Body of pancreas (tissue), 4 donors: ENCODE data around the gene MOGAT1. TPM values are rescaled to one million over a fixed set of nuclear protein-coding genes. Genes with fewer than 3 reads are reported as not detected.

Experiments
- ATAC-seq: fragments of 150-250 bp; one replicate; pipeline ENCODE4 v1.9.1; 2016
- DNase-seq, 4 donors: peaks; one replicate each; pipeline ENCODE4 v3.0.0-alpha.2; 2019
- H3K27ac ChIP-seq, 4 donors: fragments of 200-600 bp; sonication (generic); 1 replicate in 3 of 4; 2 replicates in 1 of 4; pipeline versions ENCODE4 v1.5.1 to v1.6.1; 2016 to 2019; ENCODE audit warnings: mild to moderate bottlenecking in 1 of 4, mixed read lengths in 1 of 4, moderate library complexity in 1 of 4
- H3K27me3 ChIP-seq, 2 donors: fragments of 200-600 bp; sonication (generic); one replicate each; pipeline ENCODE4 v1.6.0; 2016; ENCODE audit warnings: mild to moderate bottlenecking in 1 of 2
- H3K36me3 ChIP-seq, 2 donors: fragments of 200-600 bp; sonication (generic); replicated peaks in 1 of 2; 2 replicates each; pipeline ENCODE4 v1.5.1; 2016; ENCODE audit warnings: low read depth in 2 of 2; ENCODE audit not compliant: insufficient read depth in 1 of 2
- H3K4me1 ChIP-seq: fragments of 200-600 bp; sonication (generic); one replicate; pipeline ENCODE4 v1.6.0; 2016
- H3K4me3 ChIP-seq, 2 donors: fragments of 200-600 bp; sonication (generic); 1 replicate in 1 of 2; 2 replicates in 1 of 2; pipeline ENCODE4 v1.5.1; 2016 to 2019
- H3K9me3 ChIP-seq, 3 donors: fragments of 200-600 bp; sonication (generic); 1 replicate in 2 of 3; 2 replicates in 1 of 3; pipeline ENCODE4 v1.5.1; 2016
- CTCF ChIP-seq, 7 experiments: fragments of 450-650 bp in 4 of 7; fragments of 200-600 bp in 3 of 7; sonication (generic) in 3 of 7; IDR thresholded peaks; one replicate each; pipeline ENCODE4 v1.5.1; 2016 to 2019; ENCODE audit warnings: antibody characterized with exemption in 7 of 7
- POLR2A ChIP-seq, 3 donors: fragments of 450-650 bp; IDR thresholded peaks; one replicate each; pipeline ENCODE4 v1.6.1; 2016; ENCODE audit warnings: antibody characterized with exemption in 3 of 3, mild to moderate bottlenecking in 2 of 3
- WGBS, 2 donors: methylation state at CpG; one replicate each; pipeline ENCODE4 v1.1.5; 2017; 5-methylcytosine and 5-hydroxymethylcytosine counted together
- intact Hi-C: fragments of 100-400 bp; cut with DNase I; formaldehyde crosslinking; loops from one replicate; pipeline ENCODE4 v1.15.1; 2023
- total RNA-seq, 2 donors: library from RNA; depleted of rRNA; stranded (reverse); fragments of >200 nt; gene quantifications; one replicate each; pipeline ENCODE4 v1.1.0, GENCODE V29; 2016

Gene MOGAT1
- total RNA-seq, 2 donors from 2014 or later: 1.8 TPM; not detected in 1

GRCh38 chr2:222733846-222734702 lies 62.6 kb downstream of the MOGAT1 start:
- DNase-seq (peak in 2 of 4 donors; percentile 7 to 22), ATAC-seq (no peak)
- H3K27ac ChIP-seq: no peak overlapping the region
- intact Hi-C loops: no loop called here
- H3K9me3 ChIP-seq: no peaks in the 10 kb centered on the region
- H3K4me3 ChIP-seq: no peak overlapping the region
- no peaks in the 10 kb centered on the region for H3K27me3 ChIP-seq
- 58 to 68% methylated on average over 10 of the region's 10 CpGs for WGBS, 2 donors
- no peak for TF ChIP-seq POLR2A (IDR thresholded peaks at IDR 0.05)
- no peak for TF ChIP-seq CTCF (IDR thresholded peaks at IDR 0.05)
- no peaks in the 10 kb centered on the region for H3K36me3 ChIP-seq
- peaks cover 8% of the 10 kb centered on the region for H3K4me1 ChIP-seq

GRCh38 chr2:222734703-222735014 lies 63.2 kb downstream of the MOGAT1 start:
- 71 to 100% methylated on average over 1 of the region's 1 CpG for WGBS, 2 donors

GRCh38 chr2:222736301-222736700 lies 64.8 kb downstream of the MOGAT1 start:
- Histone ChIP-seq H3K27me3 (no peaks in the 10 kb centered on the region), H3K27ac (no peak overlapping the region), H3K36me3 (no peaks in the 10 kb centered on the region), H3K9me3 (no peaks in the 10 kb centered on the region), H3K4me1 (peaks cover 12% of the 10 kb centered on the region), H3K4me3 (no peak overlapping the region)
- WGBS, 2 donors: 51 to 53% methylated on average over 2 of the region's 2 CpGs
- ATAC-seq: no peak
- TF ChIP-seq CTCF (IDR thresholded peaks at IDR 0.05): no peak
- no peak for TF ChIP-seq POLR2A (IDR thresholded peaks at IDR 0.05)
- no peak for DNase-seq
- intact Hi-C loops: no loop called here

More at GRCh38 chr2:222734703-222735014, 63.2 kb downstream of the MOGAT1 start:
- Histone ChIP-seq H3K27me3 (no peaks in the 10 kb centered on the region), H3K36me3 (no peaks in the 10 kb centered on the region), H3K4me1 (peaks cover 8% of the 10 kb centered on the region), H3K27ac (no peak overlapping the region), H3K4me3 (no peak overlapping the region), H3K9me3 (no peaks in the 10 kb centered on the region)
- no peak for TF ChIP-seq POLR2A (IDR thresholded peaks at IDR 0.05)
- TF ChIP-seq CTCF (IDR thresholded peaks at IDR 0.05): no peak
- ATAC-seq (no peak), DNase-seq (no peak)
- intact Hi-C loops: no loop called here

GRCh38 chr2:222736924-222737323 lies 65.5 kb downstream of the MOGAT1 start:
- peaks cover 12% of the 10 kb centered on the region for H3K4me1 ChIP-seq
- no peak for TF ChIP-seq POLR2A (IDR thresholded peaks at IDR 0.05)
- TF ChIP-seq CTCF (IDR thresholded peaks at IDR 0.05): no peak
- H3K27me3 ChIP-seq: no peaks in the 10 kb centered on the region
- WGBS, 2 donors: 70 to 80% methylated on average over 6 of the region's 6 CpGs
- H3K4me3 ChIP-seq: no peak overlapping the region
- ATAC-seq: no peak
- DNase-seq: no peak
- no peaks in the 10 kb centered on the region for H3K36me3 ChIP-seq
- no peak overlapping the region for H3K27ac ChIP-seq
- H3K9me3 ChIP-seq: no peaks in the 10 kb centered on the region
- intact Hi-C loops: no loop called here

GRCh38 chr2:222738312-222738711 lies 66.9 kb downstream of the MOGAT1 start:
- WGBS, 2 donors: 93 to 95% methylated on average over 5 of the region's 5 CpGs
- no peak overlapping the region for H3K4me3 ChIP-seq
- ATAC-seq: no peak
- no peak overlapping the region for H3K27ac ChIP-seq
- no peaks in the 10 kb centered on the region for H3K9me3 ChIP-seq
- H3K4me1 ChIP-seq: peaks cover 12% of the 10 kb centered on the region
- H3K36me3 ChIP-seq: no peaks in the 10 kb centered on the region
- TF ChIP-seq CTCF (IDR thresholded peaks at IDR 0.05) (no peak), POLR2A (IDR thresholded peaks at IDR 0.05) (no peak)
- no peak for DNase-seq
- no peaks in the 10 kb centered on the region for H3K27me3 ChIP-seq
- intact Hi-C loops: no loop called here
